NT2/D1 (cell line): ENCODE data around the gene HDDC2.

ENCODE experiments used
- SUZ12 ChIP-seq: IDR thresholded peaks from 2 replicates; pipeline ENCODE4 v1.6.1; 2011; ENCODE audit not compliant: insufficient read length, insufficient read depth; ENCODE audit errors: extremely low read depth
- YY1 ChIP-seq: IDR thresholded peaks from 2 replicates; pipeline ENCODE4 v1.6.1; 2011; ENCODE audit not compliant: insufficient read length, insufficient read depth
- ZNF274 ChIP-seq: IDR thresholded peaks from 2 replicates; pipeline ENCODE4 v1.6.1; 2011; ENCODE audit warnings: mild to moderate bottlenecking, low read depth, low read length

DNA sequence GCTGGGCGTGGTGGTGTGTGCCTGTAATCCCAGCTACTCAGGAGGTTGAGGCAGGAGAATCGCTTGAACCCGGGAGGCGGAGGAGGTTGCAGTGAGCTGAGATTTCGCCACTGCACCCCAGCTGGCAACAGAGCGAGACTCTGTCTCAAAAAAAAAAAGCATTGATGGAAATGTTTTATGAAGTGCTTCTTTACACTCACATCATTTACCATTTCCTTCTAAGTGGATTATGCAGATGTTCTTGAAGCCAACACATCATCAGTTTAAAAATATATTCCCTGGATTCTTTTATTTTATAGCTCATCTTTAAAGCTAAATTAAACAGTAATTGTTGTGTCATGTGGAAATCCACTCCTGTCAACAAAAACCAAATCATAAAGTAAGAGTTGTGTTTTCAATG lies 35.9 kb upstream of the HDDC2 start:
- TF ChIP-seq YY1: no peak
- TF ChIP-seq ZNF274: no peak
- TF ChIP-seq SUZ12: no peak
